ENCODE results near the gene EYA2.
A peak's percentile ranks its signal among the peaks of the same experiment; 100 is the strongest.
"Not testable (repeated sequence)": the region's sequence is repeated elsewhere in the genome, so short reads cannot be mapped to it uniquely, and the experiment has no call there.

The EYA2 gene

DNA sequence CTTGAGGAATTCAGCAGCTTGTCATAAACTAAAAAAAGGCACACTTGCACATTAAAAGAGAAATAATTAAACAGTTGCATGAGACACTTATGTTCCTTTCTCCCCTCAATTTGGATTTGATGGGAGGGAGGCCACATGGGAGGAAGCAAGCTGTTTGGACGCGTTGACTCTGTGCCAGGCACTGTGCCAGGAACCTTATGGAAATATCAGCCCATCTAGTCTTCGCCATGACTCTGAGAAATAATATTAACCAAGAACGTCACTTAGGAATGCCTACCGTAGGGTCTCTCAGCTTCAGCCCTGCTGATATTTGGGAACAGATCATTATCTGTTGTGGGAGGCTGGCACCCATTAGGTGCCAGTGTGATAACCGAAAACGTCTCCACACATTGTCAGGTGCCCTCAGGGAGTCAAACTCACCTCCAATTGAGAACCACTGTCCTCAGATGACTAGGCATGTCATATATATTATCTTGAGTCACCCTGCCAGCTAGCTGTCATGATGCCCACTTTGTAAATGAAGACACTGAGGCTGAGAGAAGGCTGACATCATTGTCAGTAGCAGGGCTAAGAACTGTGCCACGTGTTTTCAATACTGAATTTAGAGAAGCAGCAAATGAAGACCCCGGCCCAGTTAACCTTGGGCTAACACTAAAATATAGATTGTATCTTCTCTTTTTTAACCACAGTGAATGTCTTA, 36.1 kb downstream of the EYA2 start:
- no peak for DNase-seq (ENCODE audit: low read depth)

DNA sequence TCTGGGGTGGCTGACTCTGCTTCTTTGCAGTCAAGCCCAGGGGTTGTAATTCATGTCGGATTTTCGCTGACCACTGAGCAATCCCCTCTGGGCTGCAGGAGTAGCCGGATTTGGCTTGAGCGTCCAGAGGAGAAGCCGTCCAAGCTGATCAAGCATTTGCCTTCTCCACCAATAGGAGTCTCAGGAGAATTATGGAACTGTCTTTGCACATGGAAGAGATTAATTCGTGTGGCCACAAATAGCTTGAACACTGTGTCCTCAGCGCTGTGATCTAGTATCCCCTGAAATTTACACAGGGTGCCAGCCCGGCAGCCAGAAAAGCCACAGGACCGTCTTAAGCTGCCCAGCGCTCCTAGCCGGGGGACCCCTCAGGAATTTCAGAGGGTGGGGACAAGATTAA, 37.1 kb downstream of the EYA2 start:
- peak; percentile 75 for DNase-seq (ENCODE audit: low read depth)

DNA sequence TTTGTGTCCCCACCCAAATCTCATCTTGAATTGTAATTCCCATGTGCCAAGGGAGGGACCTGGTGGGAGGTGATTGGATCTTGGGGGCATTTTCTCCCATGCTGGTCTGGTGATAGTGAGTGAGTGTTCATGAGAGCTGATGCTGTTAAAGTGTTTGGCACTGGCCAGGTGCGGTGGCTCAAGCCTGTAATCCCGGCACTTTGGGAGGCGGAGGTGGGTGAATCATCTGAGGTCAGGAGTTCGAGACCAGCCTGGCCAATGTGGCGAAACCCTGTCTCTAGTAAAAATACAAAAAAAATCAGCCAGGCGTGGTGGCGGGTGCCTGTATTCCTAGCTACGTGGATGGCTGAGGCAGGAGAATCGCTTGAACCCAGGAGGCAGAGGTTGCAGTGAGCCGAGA, 37.8 kb downstream of the EYA2 start:
- not testable (repeated sequence) for DNase-seq (ENCODE audit: low read depth)

DNA sequence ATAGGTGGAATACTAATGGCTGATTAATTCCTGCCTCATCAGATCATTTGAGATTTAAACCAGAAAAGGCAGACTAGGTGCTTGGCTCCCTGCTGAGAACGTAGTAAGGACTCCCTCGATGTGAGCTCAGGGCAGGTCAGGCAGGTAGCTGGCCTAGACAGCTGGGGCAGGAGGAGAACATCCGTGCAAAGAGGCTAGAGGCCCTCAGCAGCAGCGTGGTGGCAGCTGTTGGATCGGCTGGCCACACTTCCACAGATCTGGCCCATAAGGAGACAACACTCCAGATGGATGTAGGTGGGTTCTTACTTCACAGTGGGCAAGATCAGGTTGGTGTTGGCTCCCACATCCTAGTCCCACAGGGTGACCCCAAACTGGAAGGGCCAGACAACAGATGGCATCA, 38.5 kb downstream of the EYA2 start:
- DNase-seq (ENCODE audit: low read depth) = no peak

DNA sequence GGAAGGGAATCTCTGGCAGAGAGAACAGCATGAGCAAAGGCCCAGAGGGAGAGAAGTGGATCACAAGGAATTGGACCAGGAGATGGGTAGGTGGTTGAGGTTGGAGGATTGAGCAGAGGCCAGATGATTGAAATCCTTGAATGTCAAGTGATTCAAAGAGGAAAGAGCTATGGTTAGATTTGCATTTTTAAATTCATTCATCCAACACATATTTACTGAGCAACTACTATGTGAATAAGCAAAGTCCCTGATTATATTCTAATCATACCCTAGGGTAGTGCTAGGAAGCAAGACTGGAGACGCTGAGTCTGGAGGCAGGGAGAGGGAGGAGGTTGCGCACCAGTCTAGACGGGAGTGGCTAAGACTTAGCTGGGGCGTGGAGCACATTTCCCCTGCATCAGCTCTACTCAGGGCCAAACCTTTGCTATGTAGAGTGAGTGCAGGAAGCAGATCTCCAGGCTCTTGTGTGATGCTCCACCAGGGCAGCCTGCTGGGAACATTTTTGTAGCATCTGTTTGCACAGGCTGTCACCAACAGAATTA, 40.2 kb downstream of the EYA2 start:
- no peak for DNase-seq (ENCODE audit: low read depth)

DNA sequence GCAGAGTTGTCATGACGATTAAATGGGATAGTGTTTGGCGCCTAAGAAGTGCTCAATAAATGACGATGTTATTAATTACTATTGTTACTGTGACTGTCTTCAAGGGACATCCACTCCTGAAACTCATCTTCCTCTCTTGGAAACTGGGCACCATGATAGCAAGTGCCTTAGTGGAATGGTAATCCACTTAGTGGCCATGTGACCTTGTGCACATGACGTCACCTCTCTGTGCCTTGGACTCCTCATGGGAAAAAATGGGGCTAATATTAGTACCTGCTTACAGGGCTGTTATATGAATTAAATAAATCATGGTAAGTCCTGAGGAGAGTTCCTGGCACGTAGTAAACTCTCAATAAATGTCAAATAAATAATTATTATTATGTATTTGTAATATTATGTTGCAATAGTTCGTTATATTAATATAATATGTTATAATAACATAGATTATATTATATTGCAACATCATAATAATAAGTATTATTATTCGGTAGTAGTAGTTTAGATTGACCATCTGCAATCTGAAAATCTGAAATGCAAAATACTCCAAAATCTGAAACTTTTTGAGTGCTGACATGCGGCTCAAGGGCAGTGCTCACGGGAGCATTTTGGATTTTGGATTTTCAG, 40.9 kb downstream of the EYA2 start:
- no peak for DNase-seq (ENCODE audit: low read depth)

DNA sequence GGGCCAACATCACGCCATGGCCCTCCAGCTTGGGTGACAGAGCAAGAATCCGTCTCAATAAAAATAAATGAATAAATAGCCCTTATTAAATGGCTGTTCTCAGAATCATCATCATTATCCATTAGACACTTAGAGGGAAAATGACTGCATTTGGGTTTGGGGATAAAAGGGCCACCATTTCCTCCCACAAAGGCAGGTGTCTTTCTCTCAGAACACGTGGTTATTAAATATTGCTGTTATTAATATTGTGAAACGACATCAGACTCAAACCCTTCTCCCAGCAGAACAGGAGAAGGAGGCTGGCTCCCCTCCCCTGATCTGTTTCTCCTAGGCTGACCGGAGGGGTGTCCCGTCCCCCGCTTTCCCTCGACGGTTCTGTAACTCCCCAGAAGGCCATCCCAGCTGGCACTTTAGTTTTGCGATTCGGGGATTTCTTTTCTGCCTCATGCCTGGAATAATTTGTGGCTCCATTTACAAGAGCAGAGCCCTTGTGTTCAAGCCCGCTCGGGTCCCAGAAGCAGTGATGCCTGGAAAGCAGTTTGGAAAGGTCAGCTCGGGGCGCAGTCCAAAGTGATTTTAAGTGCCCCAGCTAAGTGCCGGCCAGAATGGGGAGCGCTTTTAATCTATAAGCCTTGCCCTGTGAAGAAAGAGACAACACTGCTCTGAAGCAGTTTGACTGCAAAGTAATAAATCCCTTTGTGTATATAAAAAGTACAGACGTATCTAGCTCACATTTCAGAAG, 41.9 kb downstream of the EYA2 start:
- no peak for DNase-seq (ENCODE audit: low read depth)

DNA sequence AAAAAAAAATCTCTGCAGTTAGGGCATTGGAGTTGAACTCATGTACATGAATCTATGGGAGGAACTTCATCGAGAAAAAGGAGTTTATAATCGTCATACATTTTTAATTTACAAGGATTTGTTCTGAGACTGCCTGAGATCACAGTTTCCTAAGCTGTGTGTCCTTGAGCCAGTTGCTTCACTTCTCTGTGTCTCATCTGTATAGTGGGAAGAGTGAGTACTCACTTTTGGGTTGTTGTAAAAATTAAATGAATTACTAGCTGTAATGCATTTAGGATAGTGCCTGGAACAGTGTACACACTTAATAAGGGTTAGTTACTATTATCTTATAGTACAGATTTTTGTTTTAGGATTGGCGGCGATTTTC, 42.5 kb downstream of the EYA2 start:
- DNase-seq (ENCODE audit: low read depth) = no peak

DNA sequence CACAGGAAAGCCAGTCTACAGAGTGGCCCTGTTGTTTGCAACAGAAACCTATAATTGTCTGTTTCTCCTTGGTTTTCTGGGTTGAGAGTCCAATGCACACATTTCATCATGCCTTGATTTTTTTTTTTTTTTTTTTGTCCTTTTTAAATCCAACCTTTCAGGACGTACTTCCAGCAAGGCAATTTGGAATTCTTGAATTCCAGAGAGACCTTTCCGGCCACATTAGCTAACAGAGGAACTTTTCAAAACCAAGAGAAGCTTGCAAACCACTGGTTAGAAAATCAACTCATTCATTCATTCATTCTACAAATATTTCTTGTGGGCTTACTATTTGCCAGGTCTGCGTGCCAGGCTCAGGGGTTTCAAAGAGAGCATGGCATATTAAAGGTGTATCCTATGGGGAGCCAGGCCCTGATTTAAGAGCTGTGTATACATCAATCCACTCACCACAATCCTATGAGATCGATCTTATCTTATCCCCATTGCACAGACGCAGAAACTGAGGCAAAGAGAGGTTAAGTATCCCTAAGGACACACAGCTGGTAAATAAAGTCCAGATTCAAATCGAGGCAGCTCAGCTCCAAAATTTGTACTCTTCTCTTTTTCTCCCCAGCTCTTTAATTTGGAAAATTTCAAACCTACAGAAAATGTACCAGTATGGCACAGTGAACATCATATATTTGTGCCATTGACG, 43.0 kb downstream of the EYA2 start:
- no peak for DNase-seq (ENCODE audit: low read depth)

DNA sequence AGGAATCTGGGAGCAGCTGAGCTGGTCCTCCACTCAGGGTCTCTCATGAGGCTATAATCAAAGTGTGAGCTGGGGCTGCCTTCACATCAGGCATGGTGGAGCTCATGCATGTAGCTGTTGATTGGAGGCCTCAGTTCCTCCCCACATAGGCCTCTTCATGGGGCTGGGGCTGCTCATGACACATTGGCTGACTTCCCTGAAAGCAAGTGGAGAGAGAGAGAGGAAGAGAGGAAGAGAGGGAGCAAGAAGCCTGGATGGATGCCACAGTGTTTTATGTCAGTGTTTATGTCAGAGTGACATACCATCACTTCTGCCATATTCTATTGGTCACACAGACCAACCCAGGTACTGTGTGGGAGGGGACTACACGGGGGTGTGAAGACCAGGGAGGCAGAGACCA, 43.8 kb downstream of the EYA2 start:
- no peak for DNase-seq (ENCODE audit: low read depth)

DNA sequence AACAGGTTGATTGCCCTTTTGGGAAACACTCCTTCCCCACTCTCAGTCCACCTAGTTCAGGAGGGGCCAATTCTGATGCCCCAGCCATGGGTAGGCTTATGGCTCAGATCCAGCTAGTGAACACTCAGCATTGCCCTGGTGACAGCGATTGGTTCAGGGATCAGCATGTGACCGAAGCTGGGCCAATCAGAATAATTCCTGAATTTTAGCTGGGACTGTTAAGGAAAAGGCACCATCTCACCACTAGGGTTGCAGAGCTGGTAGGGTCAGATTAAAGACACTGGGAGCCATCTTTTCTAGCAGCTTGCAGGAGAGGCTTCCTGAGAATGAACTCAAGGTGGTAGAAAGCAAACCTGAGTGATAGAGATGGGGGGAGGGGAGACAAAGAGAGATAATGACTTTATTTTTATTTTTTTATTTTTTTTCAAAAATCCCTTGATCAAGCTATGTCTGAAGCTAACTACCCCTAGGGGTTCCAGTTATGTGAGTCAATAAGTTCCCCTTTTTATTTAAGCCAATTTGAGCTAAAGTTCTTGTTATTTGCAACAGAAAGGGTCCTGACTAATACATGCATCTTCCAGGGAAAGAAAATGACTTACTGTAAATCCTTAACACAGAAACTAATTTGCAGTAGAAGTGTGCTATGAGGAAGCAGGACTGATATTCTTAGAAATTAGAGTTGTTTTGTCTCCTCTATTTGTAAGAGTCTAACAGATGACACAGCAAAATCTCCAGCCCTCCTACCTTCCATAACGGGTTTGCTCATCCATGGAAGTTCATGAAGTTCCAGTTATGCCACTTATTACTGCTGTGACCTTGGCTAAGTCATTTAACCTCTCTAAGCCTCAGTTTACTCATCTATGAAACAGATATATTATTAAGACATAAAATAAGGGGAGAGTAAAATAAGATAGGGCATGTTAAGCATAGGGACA, 44.7 kb downstream of the EYA2 start:
- no peak for DNase-seq (ENCODE audit: low read depth)

DNA sequence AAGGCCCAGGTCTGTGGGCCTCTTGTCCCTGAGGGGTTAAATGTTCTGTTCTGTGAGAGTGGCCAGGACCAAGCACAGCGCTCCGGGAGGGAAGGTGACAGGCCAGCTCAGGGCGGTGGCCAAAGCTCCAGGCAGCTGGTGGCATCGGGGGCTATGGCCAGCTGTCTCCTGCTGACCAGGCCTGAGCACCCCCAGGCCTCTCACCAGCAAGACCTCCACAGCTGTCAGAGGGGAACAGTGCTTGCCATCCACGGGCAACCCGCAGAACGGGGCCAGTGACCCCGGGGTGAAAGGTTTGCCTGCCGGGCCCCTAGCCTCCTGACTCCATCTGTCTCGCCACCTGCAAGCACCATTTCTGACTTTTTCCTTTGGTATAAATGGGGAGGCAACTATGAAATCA, 46.0 kb downstream of the EYA2 start:
- DNase-seq (ENCODE audit: low read depth) = no peak

DNA sequence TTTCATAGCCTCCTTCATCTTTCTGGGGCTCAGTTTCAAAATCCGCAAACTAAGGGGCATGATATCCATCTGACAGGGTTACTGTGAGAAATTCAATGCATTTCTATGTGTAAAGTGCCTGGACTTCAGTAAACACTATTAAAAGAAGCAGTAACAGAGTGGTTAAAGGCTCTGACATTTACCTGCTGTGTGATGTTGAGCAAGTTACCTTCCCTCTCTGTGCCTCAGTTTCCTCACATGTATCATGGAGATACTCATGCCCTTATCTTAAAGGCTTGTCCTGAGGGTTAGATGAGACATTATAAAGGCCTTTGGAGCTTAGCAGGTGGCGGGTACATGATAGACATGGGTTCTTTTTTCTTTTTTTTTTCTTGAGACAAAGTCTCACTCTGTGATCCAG, 46.8 kb downstream of the EYA2 start:
- DNase-seq (ENCODE audit: low read depth) = no peak

DNA sequence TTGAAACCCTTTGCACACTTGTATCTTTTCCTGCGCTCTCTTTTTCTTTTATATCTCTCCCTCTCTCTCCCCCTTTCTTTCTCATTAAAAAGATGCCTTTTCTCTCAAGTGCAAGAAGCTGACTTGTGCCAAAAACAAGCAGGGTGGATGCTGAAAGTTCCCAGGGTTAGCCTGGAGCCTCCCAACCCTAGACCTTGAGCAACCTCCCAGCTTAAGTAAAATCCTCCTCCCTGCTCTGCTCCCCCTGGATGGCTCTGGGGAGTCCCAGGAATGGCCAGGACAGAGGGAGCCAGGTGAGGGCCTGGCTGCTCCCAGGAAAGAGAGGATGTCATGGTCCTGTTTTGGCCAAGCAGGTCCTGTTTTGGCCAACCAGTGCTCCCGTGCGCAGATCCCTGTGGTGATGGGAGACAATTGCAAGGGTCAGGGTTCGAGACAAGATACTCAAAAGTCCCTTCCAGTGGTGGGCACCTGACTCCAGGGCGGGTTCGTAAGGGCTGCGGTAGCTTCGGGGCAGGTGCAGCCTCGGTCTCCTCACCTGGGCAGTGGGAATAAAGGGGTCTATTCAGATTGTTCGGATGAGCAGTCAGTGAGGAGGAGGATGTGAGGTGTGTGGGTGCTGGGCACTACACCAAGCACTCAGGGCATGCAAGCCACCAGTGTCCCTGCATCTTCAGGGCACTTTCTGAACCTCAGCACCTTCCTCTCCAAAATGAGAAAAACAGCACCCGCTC, 49.4 kb downstream of the EYA2 start:
- DNase-seq (ENCODE audit: low read depth) = no peak

DNA sequence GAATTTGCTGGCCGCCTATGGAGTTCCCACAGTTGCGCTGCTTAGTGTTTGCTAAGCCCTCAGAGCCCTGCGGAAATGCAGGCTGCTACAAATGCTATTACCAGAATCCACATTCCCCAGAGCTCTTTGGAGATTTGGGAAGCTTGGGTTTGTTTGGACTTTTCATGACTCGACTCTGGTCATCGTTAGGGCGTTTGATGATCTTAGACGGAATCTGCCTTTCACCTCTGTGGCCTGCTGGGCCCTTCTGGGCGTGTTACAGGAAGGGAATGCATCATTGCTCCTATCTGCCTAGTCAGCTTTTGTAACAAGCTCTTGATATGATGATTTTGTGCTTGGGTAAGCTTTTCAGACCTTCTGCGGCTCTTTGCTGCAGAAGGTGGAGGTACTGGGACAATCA, 50.8 kb downstream of the EYA2 start:
- DNase-seq (ENCODE audit: low read depth) = no peak

DNA sequence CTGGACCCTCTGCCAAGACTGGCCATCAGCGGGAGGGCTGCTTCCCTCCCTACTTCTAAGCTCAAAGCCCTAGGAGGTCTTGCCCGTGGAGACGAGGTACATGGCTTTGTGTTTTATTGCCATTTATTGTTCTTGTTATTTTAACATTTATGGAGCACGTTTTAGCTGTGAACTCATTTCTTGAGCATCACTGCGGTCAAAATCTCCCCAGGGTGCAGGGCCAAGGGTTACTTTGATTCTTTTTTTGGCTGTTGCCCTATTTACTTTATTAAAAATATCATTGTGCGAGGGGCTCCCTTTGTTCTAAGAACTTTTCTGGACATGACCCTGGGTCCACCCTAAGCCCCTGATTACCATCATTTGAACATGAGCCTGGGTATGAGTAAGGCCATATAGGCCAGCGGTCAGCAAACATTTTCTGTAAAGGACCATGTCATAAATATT, 51.6 kb downstream of the EYA2 start:
- DNase-seq (ENCODE audit: low read depth) = no peak

DNA sequence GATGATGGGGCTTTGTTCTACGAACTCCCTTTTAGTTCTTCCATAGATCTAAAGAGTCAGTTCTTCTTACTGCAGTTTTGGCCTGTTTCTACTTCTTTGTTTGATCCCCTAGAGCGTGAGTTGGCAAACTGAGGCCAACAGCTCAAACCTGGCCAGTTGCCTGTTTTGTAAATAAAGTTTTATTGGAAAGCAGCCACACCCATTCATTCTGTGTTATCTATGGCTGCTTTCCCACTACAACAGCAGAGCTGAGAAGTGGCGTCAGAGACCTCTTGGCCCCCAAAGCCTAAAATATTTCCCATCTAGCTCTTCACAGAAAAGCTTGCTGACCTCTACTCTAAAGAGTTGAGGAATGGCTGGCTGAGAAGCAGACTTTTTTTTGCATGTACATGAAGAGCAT, 52.2 kb downstream of the EYA2 start:
- peak; percentile 74 for DNase-seq (ENCODE audit: low read depth)

DNA sequence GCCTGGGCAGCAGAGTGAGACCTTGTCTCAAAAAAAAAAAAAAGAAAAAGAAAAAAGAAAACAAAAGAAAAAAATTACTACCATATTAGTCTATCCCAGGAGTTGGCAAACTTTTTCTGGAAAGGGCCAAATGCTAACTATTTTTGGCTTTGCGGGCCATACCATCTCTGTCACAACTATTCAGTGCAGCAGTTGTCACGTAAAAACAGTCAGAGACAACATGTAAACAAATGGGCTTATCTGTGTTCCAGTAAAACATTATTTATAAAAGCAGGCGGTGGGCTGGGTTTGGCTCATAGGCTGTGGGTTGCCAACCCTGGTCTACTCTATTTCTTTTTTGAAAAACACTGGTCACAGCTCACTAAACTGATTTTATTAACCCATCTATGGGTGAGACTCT, 53.4 kb downstream of the EYA2 start:
- DNase-seq (ENCODE audit: low read depth) = no peak

DNA sequence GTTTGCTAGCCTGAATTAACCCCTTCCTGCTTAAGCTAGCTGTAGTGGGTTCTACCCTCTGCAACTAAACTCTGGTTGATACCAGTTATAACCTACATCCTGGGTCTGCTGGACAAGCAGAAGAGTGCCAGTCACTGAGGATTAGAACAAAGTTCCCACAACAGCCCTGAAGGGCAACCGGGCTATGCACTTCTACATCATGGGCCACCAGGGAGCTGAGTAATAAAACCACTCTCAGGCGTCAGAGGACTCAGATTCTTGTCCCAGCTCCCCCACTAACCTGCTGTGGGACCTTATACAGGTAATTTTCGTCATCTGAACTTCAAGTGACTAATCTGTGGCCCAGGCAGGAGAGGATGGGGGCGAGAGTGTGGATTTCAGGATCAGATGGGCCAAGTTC, 56.8 kb downstream of the EYA2 start:
- no peak for DNase-seq (ENCODE audit: low read depth)

DNA sequence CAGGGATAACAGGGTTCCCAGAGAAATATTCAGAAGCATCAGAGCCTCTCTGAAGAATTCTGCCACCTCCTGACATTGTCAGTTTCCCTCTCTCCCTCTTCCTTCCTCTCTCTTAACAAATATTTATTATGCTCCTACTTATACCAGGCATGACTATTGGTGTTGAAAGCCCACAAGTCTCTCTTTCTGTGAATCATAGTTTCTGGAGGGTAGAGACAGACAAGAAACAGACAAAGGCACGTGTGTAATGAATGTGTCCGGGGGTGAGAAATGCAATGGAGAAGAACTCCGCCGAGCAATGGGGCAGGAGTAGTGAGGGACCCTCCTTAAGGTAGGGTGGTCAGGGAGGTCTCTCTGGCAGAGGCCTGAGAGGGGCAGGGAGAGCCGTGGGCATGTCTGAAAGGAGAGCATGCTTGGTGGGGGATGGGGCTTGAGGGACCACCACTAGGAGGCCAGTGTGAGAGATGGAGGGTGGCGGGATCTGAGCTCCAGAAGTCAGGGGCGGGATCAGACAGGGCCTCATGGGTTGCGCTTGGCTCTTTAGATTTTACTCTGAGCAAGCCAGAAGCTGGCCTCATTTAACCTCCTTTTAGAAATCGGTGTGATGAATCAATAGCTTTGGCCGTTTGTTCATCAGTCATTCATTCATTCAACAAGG, 57.3 kb downstream of the EYA2 start:
- DNase-seq (ENCODE audit: low read depth) = no peak

Data from fibroblast of the conjunctiva (primary cell).